WTC11 (cell line): ENCODE measurements around the gene EWSR1. TPM values are rescaled to one million over a fixed set of nuclear protein-coding genes. Genes with fewer than 3 reads are reported as not detected.
A peak's percentile ranks its signal among the peaks of the same experiment; 100 is the strongest.

Experiments
- ATAC-seq: fragments of 200-7000 bp; cut with Tn5 transposase; 2 replicates; pipeline ENCODE4 v1.10.0; 2021; ENCODE audit warnings: mild to moderate bottlenecking, moderate library complexity
- CTCF ChIA-PET: fragments of 300-600 bp; sonication (Branson Sonifier 250); formaldehyde crosslinking; loops from one replicate; lab custom pipeline; 2021; ENCODE audit warnings: antibody characterized with exemption; lab: Charles Lee
- POLR2A ChIA-PET: fragments of 350-600 bp; sonication (Branson Sonifier 250); formaldehyde crosslinking; loops from one replicate; lab custom pipeline; 2021; ENCODE audit warnings: antibody characterized with exemption; lab: Charles Lee
- DNase-seq: peaks from one replicate; pipeline ENCODE4 v3.0.0; 2021; ENCODE audit warnings: low spot score
- H3K27ac Mint-ChIP-seq: 2 replicates; pipeline ENCODE4 v1.8.0; 2021; ENCODE audit warnings: mixed read lengths
- H3K27me3 Mint-ChIP-seq: 2 replicates; pipeline ENCODE4 v1.8.0; 2021; ENCODE audit warnings: low read depth, mild to moderate bottlenecking, moderate library complexity, mixed read lengths
- H3K36me3 Mint-ChIP-seq: 2 replicates; pipeline ENCODE4 v1.8.0; 2021; ENCODE audit warnings: mixed read lengths
- H3K4me1 Mint-ChIP-seq: 2 replicates; pipeline ENCODE4 v1.8.0; 2022; ENCODE audit warnings: mixed read lengths
- H3K4me3 Mint-ChIP-seq: 2 replicates; pipeline ENCODE4 v1.8.0; 2021; ENCODE audit warnings: mild to moderate bottlenecking, moderate library complexity, mixed read lengths
- H3K9me3 Mint-ChIP-seq: 2 replicates; pipeline ENCODE4 v1.8.0; 2021; ENCODE audit warnings: mixed read lengths
- FOXK1 ChIP-seq: sonication (generic); formaldehyde crosslinking; IDR thresholded peaks from 2 replicates; pipeline ENCODE4 v1.8.0; 2022; ENCODE audit warnings: mild to moderate bottlenecking, moderate library complexity, missing genetic modification reagents
- NR2C2 ChIP-seq: sonication (generic); formaldehyde crosslinking; IDR thresholded peaks from 2 replicates; pipeline ENCODE4 v1.8.0; 2022; ENCODE audit warnings: mild to moderate bottlenecking, missing genetic modification reagents
- TCF7 ChIP-seq: sonication (generic); formaldehyde crosslinking; IDR thresholded peaks from 2 replicates; pipeline ENCODE4 v1.8.0; 2022; ENCODE audit warnings: mild to moderate bottlenecking, low read depth, missing genetic modification reagents, moderate library complexity
- ZNF423 ChIP-seq: fragments of 250-450 bp; sonication (Bioruptor Pico); IDR thresholded peaks from 2 replicates; pipeline ENCODE4 v2.1.2; 2022; ENCODE audit warnings: mild to moderate bottlenecking, moderate library complexity
- total RNA-seq: library from RNA; stranded (reverse); gene quantifications from 3 replicates; pipeline ENCODE4 v1.2.3, GENCODE V29; 2021
- TF ChIP-seq, protein P1 (sequence below): fragments of 250-450 bp; sonication (Bioruptor Pico); IDR thresholded peaks from 2 replicates; pipeline ENCODE4 v1.9.0; 2021; ENCODE audit warnings: moderate library complexity, mild to moderate bottlenecking, inconsistent platforms, borderline replicate concordance
- TF ChIP-seq, protein P2 (sequence below): sonication (generic); formaldehyde crosslinking; IDR thresholded peaks from 2 replicates; pipeline ENCODE4 v1.8.1; 2022; ENCODE audit warnings: low read depth, missing genetic modification reagents, borderline replicate concordance
- TF ChIP-seq, protein P3 (sequence below): sonication (generic); formaldehyde crosslinking; IDR thresholded peaks from 2 replicates; pipeline ENCODE4 v1.8.0; 2022; ENCODE audit warnings: missing genetic modification reagents
- TF ChIP-seq, protein P4 (sequence below): sonication (generic); formaldehyde crosslinking; IDR thresholded peaks from 2 replicates; pipeline ENCODE4 v1.8.0; 2022; ENCODE audit warnings: mild to moderate bottlenecking, missing genetic modification reagents
- TF ChIP-seq, protein P5 (sequence below): fragments of 250-450 bp; sonication (Bioruptor Pico); IDR thresholded peaks from 2 replicates; pipeline ENCODE4 v1.9.0; 2021; ENCODE audit warnings: mild to moderate bottlenecking
- TF ChIP-seq, protein P6 (sequence below): sonication (generic); formaldehyde crosslinking; IDR thresholded peaks from 2 replicates; pipeline ENCODE4 v1.8.0; 2023; ENCODE audit warnings: mild to moderate bottlenecking, missing genetic modification reagents
- TF ChIP-seq, protein P7 (sequence below): sonication (generic); formaldehyde crosslinking; conservative IDR thresholded peaks from 2 replicates; pipeline ENCODE4 v1.8.1; 2023; ENCODE audit warnings: mild to moderate bottlenecking, low read depth, missing genetic modification reagents, moderate library complexity

The EWSR1 gene
- total RNA-seq, 1 experiment from 2014 or later: 377 TPM

DNA sequence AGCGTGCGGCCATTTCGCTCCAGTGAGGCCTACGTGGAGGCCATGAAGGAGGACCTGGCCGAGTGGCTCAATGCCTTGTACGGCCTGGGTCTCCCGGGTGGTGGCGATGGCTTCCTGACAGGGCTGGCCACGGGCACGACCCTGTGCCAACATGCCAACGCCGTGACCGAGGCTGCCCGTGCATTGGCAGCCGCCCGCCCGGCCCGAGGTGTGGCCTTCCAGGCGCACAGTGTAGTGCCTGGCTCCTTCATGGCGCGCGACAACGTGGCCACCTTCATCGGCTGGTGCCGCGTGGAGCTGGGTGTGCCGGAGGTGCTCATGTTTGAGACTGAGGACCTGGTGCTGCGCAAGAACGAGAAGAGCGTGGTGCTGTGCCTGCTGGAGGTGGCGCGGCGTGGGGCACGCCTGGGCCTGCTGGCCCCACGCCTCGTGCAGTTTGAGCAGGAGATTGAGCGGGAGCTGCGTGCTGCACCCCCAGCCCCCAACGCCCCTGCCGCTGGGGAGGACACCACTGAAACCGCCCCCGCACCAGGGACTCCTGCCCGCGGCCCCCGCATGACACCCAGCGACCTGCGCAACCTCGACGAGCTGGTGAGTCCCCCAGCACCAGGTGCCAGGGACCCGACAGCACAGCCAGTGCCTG, 40.2 kb downstream of the EWSR1 start:
- Mint-ChIP-seq H3K27me3 (peaks cover 16% of the 10 kb centered on the region), H3K4me3 (peak overlapping the region; percentile 84; the same call in 1 of the 2 replicates), H3K27ac (no peak overlapping the region), H3K36me3 (no peaks in the 10 kb centered on the region), H3K4me1 (peaks cover 23% of the 10 kb centered on the region)
- POLR2A ChIA-PET: no interaction called here
- CTCF ChIA-PET: interaction anchor here (1.1 kb wide), 1 partner anchor 106 kb away, joined by 3 read pairs; no protein-coding TSS in a partner anchor
- TF ChIP-seq, protein P1, sequence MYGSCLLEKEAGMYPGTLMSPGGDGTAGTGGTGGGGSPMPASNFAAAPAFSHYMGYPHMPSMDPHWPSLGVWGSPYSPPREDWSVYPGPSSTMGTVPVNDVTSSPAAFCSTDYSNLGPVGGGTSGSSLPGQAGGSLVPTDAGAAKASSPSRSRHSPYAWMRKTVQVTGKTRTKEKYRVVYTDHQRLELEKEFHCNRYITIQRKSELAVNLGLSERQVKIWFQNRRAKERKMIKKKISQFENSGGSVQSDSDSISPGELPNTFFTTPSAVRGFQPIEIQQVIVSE (CRISPR knock-in tag): no peak
- TF ChIP-seq TCF7 (CRISPR knock-in tag) (0 out of 2 replicates have a peak, but pooled peaks have one; percentile 22), ZNF423 (CRISPR knock-in tag) (no peak)
- TF ChIP-seq, protein P2, sequence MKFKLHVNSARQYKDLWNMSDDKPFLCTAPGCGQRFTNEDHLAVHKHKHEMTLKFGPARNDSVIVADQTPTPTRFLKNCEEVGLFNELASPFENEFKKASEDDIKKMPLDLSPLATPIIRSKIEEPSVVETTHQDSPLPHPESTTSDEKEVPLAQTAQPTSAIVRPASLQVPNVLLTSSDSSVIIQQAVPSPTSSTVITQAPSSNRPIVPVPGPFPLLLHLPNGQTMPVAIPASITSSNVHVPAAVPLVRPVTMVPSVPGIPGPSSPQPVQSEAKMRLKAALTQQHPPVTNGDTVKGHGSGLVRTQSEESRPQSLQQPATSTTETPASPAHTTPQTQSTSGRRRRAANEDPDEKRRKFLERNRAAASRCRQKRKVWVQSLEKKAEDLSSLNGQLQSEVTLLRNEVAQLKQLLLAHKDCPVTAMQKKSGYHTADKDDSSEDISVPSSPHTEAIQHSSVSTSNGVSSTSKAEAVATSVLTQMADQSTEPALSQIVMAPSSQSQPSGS: 0 out of 2 replicates have a peak, but pooled peaks have one; percentile 29
- TF ChIP-seq, all 79 proteins: peak for 2
- no peak for ATAC-seq
- no peaks in the 10 kb centered on the region for H3K9me3 Mint-ChIP-seq
- DNase-seq: no peak

DNA sequence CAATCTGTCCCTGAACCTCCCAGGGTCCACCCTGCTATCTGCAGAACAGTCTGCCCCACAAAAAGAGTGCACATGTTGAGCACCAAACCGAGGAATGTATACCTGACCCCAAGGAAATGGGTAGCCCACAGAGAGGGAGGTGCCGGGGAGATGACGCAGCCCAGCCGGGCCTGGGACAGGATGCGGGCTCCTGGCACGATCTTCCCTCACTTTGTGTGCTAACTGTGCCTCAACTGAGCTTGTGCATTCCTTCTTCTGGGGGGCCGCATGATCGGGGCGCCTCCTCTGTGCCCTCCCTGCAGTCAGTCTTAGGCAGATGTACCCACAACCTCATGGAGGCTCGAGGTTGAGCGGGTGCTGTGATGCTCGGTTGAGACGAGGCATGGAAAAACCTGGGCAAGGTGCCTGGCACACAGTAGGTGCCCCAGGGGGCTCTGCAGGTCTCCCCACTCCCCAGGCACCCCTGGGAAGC, 40.8 kb downstream of the EWSR1 start:
- ATAC-seq (no peak), DNase-seq (no peak)
- POLR2A ChIA-PET: no interaction called here
- TF ChIP-seq, protein P3, sequence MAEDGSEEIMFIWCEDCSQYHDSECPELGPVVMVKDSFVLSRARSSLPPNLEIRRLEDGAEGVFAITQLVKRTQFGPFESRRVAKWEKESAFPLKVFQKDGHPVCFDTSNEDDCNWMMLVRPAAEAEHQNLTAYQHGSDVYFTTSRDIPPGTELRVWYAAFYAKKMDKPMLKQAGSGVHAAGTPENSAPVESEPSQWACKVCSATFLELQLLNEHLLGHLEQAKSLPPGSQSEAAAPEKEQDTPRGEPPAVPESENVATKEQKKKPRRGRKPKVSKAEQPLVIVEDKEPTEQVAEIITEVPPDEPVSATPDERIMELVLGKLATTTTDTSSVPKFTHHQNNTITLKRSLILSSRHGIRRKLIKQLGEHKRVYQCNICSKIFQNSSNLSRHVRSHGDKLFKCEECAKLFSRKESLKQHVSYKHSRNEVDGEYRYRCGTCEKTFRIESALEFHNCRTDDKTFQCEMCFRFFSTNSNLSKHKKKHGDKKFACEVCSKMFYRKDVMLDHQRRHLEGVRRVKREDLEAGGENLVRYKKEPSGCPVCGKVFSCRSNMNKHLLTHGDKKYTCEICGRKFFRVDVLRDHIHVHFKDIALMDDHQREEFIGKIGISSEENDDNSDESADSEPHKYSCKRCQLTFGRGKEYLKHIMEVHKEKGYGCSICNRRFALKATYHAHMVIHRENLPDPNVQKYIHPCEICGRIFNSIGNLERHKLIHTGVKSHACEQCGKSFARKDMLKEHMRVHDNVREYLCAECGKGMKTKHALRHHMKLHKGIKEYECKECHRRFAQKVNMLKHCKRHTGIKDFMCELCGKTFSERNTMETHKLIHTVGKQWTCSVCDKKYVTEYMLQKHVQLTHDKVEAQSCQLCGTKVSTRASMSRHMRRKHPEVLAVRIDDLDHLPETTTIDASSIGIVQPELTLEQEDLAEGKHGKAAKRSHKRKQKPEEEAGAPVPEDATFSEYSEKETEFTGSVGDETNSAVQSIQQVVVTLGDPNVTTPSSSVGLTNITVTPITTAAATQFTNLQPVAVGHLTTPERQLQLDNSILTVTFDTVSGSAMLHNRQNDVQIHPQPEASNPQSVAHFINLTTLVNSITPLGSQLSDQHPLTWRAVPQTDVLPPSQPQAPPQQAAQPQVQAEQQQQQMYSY (CRISPR knock-in tag): no peak
- TF ChIP-seq, protein P4, sequence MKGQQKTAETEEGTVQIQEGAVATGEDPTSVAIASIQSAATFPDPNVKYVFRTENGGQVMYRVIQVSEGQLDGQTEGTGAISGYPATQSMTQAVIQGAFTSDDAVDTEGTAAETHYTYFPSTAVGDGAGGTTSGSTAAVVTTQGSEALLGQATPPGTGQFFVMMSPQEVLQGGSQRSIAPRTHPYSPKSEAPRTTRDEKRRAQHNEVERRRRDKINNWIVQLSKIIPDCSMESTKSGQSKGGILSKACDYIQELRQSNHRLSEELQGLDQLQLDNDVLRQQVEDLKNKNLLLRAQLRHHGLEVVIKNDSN: no peak
- TF ChIP-seq, protein P5, sequence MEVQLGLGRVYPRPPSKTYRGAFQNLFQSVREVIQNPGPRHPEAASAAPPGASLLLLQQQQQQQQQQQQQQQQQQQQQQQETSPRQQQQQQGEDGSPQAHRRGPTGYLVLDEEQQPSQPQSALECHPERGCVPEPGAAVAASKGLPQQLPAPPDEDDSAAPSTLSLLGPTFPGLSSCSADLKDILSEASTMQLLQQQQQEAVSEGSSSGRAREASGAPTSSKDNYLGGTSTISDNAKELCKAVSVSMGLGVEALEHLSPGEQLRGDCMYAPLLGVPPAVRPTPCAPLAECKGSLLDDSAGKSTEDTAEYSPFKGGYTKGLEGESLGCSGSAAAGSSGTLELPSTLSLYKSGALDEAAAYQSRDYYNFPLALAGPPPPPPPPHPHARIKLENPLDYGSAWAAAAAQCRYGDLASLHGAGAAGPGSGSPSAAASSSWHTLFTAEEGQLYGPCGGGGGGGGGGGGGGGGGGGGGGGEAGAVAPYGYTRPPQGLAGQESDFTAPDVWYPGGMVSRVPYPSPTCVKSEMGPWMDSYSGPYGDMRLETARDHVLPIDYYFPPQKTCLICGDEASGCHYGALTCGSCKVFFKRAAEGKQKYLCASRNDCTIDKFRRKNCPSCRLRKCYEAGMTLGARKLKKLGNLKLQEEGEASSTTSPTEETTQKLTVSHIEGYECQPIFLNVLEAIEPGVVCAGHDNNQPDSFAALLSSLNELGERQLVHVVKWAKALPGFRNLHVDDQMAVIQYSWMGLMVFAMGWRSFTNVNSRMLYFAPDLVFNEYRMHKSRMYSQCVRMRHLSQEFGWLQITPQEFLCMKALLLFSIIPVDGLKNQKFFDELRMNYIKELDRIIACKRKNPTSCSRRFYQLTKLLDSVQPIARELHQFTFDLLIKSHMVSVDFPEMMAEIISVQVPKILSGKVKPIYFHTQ (CRISPR knock-in tag): no peak
- H3K36me3 Mint-ChIP-seq: peaks cover 2% of the 10 kb centered on the region; the same call in 1 of the 2 replicates
- no peak overlapping the region for H3K27ac Mint-ChIP-seq
- peaks cover 25% of the 10 kb centered on the region for H3K4me1 Mint-ChIP-seq
- H3K9me3 Mint-ChIP-seq: no peaks in the 10 kb centered on the region
- CTCF ChIA-PET: interaction anchor here (1.1 kb wide), 1 partner anchor 106 kb away, joined by 3 read pairs; no protein-coding TSS in a partner anchor
- H3K27me3 Mint-ChIP-seq: peaks cover 22% of the 10 kb centered on the region
- 0 out of 2 replicates have a peak overlapping the region, but pooled peaks have one; percentile 16 for H3K4me3 Mint-ChIP-seq

DNA sequence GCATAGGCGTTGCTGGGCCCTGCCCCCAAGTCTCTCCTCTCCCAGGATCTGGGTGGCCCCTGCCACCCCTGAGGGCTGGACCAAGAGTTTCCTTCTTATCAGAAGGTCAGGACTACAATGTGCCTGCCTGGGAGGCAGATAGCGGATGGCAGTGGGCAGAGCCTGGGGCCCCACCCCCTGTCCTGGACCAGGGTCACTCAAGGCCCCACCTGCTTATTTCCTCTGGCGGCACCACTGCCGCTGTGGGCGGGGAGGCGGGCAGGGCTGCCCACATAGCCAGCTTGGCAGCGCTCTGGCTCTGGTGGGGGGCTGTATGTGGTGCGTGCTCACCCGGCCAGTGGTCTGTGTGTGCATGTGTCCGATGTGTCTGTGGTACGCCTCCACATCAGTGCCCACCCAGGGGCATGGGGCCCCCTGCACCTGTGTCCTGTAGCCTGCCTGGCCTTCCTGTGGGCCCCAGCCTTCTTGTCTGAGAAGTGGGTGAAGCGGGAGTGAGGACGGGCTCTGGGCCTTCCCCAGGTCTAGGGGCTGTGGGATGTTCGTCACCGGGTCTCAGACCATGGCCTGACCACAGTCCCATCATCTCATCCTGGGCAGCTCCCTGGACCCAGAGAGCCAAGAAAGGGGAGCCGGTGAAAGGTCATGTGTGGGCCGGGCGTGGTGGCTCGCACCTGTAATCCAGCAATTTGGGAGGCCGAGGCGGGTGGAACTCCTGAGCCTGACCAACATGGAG, 41.4 kb downstream of the EWSR1 start:
- DNase-seq (no peak), ATAC-seq (no peak)
- H3K9me3 Mint-ChIP-seq: no peaks in the 10 kb centered on the region
- H3K4me3 Mint-ChIP-seq: no peak overlapping the region
- H3K27me3 Mint-ChIP-seq: peaks cover 29% of the 10 kb centered on the region
- CTCF ChIA-PET: interaction anchor here (1.1 kb wide), 1 partner anchor 107 kb away, joined by 3 read pairs; no protein-coding TSS in a partner anchor
- H3K36me3 Mint-ChIP-seq: peaks cover 6% of the 10 kb centered on the region; the same call in 1 of the 2 replicates
- H3K27ac Mint-ChIP-seq: no peak overlapping the region
- no peak for TF ChIP-seq FOXK1 (CRISPR knock-in tag)
- TF ChIP-seq, protein P6, sequence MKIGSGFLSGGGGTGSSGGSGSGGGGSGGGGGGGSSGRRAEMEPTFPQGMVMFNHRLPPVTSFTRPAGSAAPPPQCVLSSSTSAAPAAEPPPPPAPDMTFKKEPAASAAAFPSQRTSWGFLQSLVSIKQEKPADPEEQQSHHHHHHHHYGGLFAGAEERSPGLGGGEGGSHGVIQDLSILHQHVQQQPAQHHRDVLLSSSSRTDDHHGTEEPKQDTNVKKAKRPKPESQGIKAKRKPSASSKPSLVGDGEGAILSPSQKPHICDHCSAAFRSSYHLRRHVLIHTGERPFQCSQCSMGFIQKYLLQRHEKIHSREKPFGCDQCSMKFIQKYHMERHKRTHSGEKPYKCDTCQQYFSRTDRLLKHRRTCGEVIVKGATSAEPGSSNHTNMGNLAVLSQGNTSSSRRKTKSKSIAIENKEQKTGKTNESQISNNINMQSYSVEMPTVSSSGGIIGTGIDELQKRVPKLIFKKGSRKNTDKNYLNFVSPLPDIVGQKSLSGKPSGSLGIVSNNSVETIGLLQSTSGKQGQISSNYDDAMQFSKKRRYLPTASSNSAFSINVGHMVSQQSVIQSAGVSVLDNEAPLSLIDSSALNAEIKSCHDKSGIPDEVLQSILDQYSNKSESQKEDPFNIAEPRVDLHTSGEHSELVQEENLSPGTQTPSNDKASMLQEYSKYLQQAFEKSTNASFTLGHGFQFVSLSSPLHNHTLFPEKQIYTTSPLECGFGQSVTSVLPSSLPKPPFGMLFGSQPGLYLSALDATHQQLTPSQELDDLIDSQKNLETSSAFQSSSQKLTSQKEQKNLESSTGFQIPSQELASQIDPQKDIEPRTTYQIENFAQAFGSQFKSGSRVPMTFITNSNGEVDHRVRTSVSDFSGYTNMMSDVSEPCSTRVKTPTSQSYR (CRISPR knock-in tag): no peak
- TF ChIP-seq NR2C2 (CRISPR knock-in tag): no peak
- TF ChIP-seq, protein P7, sequence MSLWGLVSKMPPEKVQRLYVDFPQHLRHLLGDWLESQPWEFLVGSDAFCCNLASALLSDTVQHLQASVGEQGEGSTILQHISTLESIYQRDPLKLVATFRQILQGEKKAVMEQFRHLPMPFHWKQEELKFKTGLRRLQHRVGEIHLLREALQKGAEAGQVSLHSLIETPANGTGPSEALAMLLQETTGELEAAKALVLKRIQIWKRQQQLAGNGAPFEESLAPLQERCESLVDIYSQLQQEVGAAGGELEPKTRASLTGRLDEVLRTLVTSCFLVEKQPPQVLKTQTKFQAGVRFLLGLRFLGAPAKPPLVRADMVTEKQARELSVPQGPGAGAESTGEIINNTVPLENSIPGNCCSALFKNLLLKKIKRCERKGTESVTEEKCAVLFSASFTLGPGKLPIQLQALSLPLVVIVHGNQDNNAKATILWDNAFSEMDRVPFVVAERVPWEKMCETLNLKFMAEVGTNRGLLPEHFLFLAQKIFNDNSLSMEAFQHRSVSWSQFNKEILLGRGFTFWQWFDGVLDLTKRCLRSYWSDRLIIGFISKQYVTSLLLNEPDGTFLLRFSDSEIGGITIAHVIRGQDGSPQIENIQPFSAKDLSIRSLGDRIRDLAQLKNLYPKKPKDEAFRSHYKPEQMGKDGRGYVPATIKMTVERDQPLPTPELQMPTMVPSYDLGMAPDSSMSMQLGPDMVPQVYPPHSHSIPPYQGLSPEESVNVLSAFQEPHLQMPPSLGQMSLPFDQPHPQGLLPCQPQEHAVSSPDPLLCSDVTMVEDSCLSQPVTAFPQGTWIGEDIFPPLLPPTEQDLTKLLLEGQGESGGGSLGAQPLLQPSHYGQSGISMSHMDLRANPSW (CRISPR knock-in tag): no peak
- POLR2A ChIA-PET: no interaction called here
- peaks cover 29% of the 10 kb centered on the region for H3K4me1 Mint-ChIP-seq
